Mesothelial cell of epicardium (in vitro differentiated cells): ENCODE results near the gene MYB. TPM values are rescaled to one million over a fixed set of nuclear protein-coding genes. Genes with fewer than 3 reads are reported as not detected.

Experiments used
- DNase-seq, 2 experiments: peaks; one replicate each; pipeline ENCODE4 v3.0.0; 2021; ENCODE audit warnings: low spot score in 2 of 2; ENCODE audit not compliant: unreplicated experiment in 2 of 2
- H3K27ac Mint-ChIP-seq: 2 replicates; pipeline ENCODE4 v1.8.0; 2021; ENCODE audit warnings: mixed read lengths
- H3K27me3 Mint-ChIP-seq: 2 replicates; pipeline ENCODE4 v1.8.0; 2021; ENCODE audit warnings: low read depth, mixed read lengths
- H3K36me3 Mint-ChIP-seq: 2 replicates; pipeline ENCODE4 v1.8.0; 2021; ENCODE audit warnings: mixed read lengths
- H3K4me1 Mint-ChIP-seq: 2 replicates; pipeline ENCODE4 v1.8.0; 2021; ENCODE audit warnings: mixed read lengths
- H3K4me3 Mint-ChIP-seq: 2 replicates; pipeline ENCODE4 v1.8.0; 2021; ENCODE audit warnings: mild to moderate bottlenecking, moderate library complexity, mixed read lengths
- H3K9me3 Mint-ChIP-seq: 2 replicates; pipeline ENCODE4 v1.8.0; 2021; ENCODE audit warnings: mixed read lengths
- CTCF ChIP-seq: fragments of 200-600 bp; sonication (generic); IDR thresholded peaks from one replicate; pipeline ENCODE4 v1.5.0; 2021; ENCODE audit warnings: antibody characterized with exemption; ENCODE audit not compliant: unreplicated experiment
- total RNA-seq: library from RNA; stranded (reverse); gene quantifications from 3 replicates; pipeline ENCODE4 v1.2.1, GENCODE V29; 2021

Gene MYB
- total RNA-seq, 1 donor from 2014 or later: 1.6 TPM

GRCh38 chr6:135189344-135189743 is 8.2 kb downstream of the MYB start:
- Mint-ChIP-seq H3K4me1 (peaks cover 16% of the 10 kb centered on the region), H3K36me3 (no peaks in the 10 kb centered on the region), H3K4me3 (no peak overlapping the region), H3K9me3 (no peaks in the 10 kb centered on the region), H3K27me3 (peaks cover 19% of the 10 kb centered on the region), H3K27ac (no peak overlapping the region)
- DNase-seq: no peak
- TF ChIP-seq CTCF: no peak

GRCh38 chr6:135191508-135192255 is 10.6 kb downstream of the MYB start:
- H3K27me3 Mint-ChIP-seq: peaks cover 14% of the 10 kb centered on the region
- H3K27ac Mint-ChIP-seq: no peak overlapping the region
- no peaks in the 10 kb centered on the region for H3K36me3 Mint-ChIP-seq
- TF ChIP-seq CTCF: no peak
- H3K4me3 Mint-ChIP-seq: no peak overlapping the region
- peaks cover 6% of the 10 kb centered on the region for H3K4me1 Mint-ChIP-seq
- no peaks in the 10 kb centered on the region for H3K9me3 Mint-ChIP-seq
- no peak for DNase-seq

DNA sequence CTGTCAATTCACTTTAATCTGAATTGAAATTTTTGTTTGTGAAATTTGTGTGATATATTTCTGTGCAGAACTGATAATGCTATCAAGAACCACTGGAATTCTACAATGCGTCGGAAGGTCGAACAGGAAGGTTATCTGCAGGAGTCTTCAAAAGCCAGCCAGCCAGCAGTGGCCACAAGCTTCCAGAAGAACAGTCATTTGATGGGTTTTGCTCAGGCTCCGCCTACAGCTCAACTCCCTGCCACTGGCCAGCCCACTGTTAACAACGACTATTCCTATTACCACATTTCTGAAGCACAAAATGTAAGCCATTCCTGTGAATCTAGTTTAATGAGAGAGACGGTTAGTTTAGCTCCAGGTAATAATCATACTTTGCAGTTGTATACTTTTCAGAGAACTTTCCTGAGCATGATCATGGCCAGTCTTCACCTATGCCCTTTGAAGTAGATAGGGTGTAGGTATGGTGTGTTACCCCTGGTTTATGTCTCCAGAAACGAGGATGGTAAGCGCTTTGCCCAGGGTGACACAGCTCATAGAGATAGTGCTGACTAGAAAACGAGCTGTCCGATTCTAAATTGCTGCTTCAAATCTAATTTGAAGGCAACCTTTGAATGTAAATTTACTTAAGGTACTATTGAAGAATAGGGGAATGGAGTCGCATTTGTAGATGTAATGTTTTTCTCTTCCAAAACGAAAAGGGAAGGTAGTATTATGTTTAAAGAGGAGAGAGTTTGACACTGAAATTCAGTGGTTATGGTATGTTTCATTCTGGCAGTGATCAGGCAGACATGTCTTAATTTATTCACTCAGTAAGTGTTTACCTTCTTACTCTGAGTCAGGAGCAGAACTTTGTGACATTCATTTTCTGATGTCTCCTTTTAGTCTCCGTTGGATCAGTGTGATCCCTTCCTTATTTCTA is 11.4 kb downstream of the MYB start:
- DNase-seq: no peak
- Mint-ChIP-seq H3K4me1 (peaks cover 6% of the 10 kb centered on the region), H3K36me3 (peaks cover 2% of the 10 kb centered on the region), H3K27ac (no peak overlapping the region), H3K4me3 (no peak overlapping the region), H3K27me3 (peaks cover 12% of the 10 kb centered on the region), H3K9me3 (no peaks in the 10 kb centered on the region)
- no peak for TF ChIP-seq CTCF

DNA sequence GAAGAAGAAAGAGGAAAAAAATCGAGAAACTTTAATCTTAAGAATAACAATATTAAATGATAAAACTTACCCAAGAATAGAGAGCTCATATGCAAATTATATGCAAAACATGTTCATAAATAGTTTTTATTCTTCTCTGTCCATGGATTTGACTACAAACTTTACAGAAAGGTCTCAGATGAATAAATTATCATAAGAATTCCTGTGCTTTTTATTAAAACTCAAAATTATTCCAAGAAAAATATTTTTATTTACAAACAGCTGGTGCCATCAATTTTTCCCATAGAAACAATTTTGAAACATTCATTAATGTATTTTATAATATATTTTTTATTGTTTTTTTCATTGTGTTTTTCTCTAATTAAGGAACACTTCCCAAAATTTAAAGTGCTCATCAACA is 12.1 kb downstream of the MYB start:
- Mint-ChIP-seq H3K9me3 (no peaks in the 10 kb centered on the region), H3K4me3 (no peak overlapping the region), H3K27me3 (peaks cover 12% of the 10 kb centered on the region), H3K4me1 (peaks cover 6% of the 10 kb centered on the region), H3K36me3 (peaks cover 2% of the 10 kb centered on the region), H3K27ac (no peak overlapping the region)
- DNase-seq: no peak
- TF ChIP-seq CTCF: no peak

GRCh38 chr6:135195041-135195440 is 13.9 kb downstream of the MYB start:
- Mint-ChIP-seq H3K36me3 (peaks cover 2% of the 10 kb centered on the region), H3K27me3 (peaks cover 2% of the 10 kb centered on the region), H3K27ac (no peak overlapping the region), H3K4me3 (no peak overlapping the region), H3K4me1 (peaks cover 6% of the 10 kb centered on the region), H3K9me3 (no peaks in the 10 kb centered on the region)
- TF ChIP-seq CTCF: no peak
- no peak for DNase-seq
